ENCODE measurements around the gene STIL.

The STIL gene

GRCh38 chr1:47233186-47233585, 80.8 kb downstream of the STIL start:
- Mint-ChIP-seq H3K27ac (no peak overlapping the region), H3K9me3 (no peaks in the 10 kb centered on the region), H3K27me3 (peaks cover 78% of the 10 kb centered on the region), H3K4me3 (no peak overlapping the region), H3K36me3 (ENCODE audit: low read depth) (peaks cover 4% of the 10 kb centered on the region), H3K4me1 (ENCODE audit: low read depth) (peaks cover 25% of the 10 kb centered on the region)

GRCh38 chr1:47232187-47232874, 81.6 kb downstream of the STIL start, which contains the start of gene TAL1:
Gene TAL1 (minus strand): TSS chr1:47232225. CDS start chr1:47225888, 6,337 bp downstream.
- H3K4me1 Mint-ChIP-seq (ENCODE audit: low read depth) = peaks cover 25% of the 10 kb centered on the region
- peak within 1 kb of the TSS; percentile 56 for H3K27ac Mint-ChIP-seq
- no peaks in the 10 kb centered on the region for H3K9me3 Mint-ChIP-seq
- H3K4me3 Mint-ChIP-seq = peak within 1 kb of the TSS; percentile 83
- H3K27me3 Mint-ChIP-seq = peaks cover 81% of the 10 kb centered on the region
- peaks cover 4% of the 10 kb centered on the region for H3K36me3 Mint-ChIP-seq (ENCODE audit: low read depth)

- H3K9me3 Mint-ChIP-seq = no peaks in the 10 kb centered on the region
- peaks cover 88% of the 10 kb centered on the region for H3K27me3 Mint-ChIP-seq
- peaks cover 4% of the 10 kb centered on the region for H3K36me3 Mint-ChIP-seq (ENCODE audit: low read depth)
- H3K4me3 Mint-ChIP-seq = peak overlapping the region; percentile 83
- peak overlapping the region; percentile 56 for H3K27ac Mint-ChIP-seq
- H3K4me1 Mint-ChIP-seq (ENCODE audit: low read depth) = peaks cover 25% of the 10 kb centered on the region
Measured at GRCh38 chr1:47231301-47232186, 82.4 kb downstream of the STIL start.

- Mint-ChIP-seq H3K27ac (no peak overlapping the region), H3K4me1 (ENCODE audit: low read depth) (peaks cover 28% of the 10 kb centered on the region), H3K4me3 (peak overlapping the region; percentile 83)
Measured at GRCh38 chr1:47230692-47231300, 83.2 kb downstream of the STIL start.

GRCh38 chr1:47229886-47230691, 83.9 kb downstream of the STIL start:
- Mint-ChIP-seq H3K9me3 (no peaks in the 10 kb centered on the region), H3K27me3 (peaks cover 86% of the 10 kb centered on the region), H3K27ac (no peak overlapping the region), H3K4me3 (peak overlapping the region; percentile 61), H3K36me3 (ENCODE audit: low read depth) (peaks cover 4% of the 10 kb centered on the region), H3K4me1 (ENCODE audit: low read depth) (peaks cover 30% of the 10 kb centered on the region)

More at GRCh38 chr1:47230692-47231300, 83.2 kb downstream of the STIL start:
- Mint-ChIP-seq H3K27me3 (peaks cover 90% of the 10 kb centered on the region), H3K36me3 (ENCODE audit: low read depth) (peaks cover 4% of the 10 kb centered on the region), H3K9me3 (no peaks in the 10 kb centered on the region)

- Mint-ChIP-seq H3K27me3 (peaks cover 78% of the 10 kb centered on the region), H3K4me1 (ENCODE audit: low read depth) (peaks cover 30% of the 10 kb centered on the region), H3K9me3 (no peaks in the 10 kb centered on the region), H3K4me3 (peak overlapping the region; percentile 61), H3K36me3 (ENCODE audit: low read depth) (peaks cover 4% of the 10 kb centered on the region), H3K27ac (no peak overlapping the region)
Measured at GRCh38 chr1:47229031-47229885, 84.7 kb downstream of the STIL start.

GRCh38 chr1:47228644-47229030, 85.3 kb downstream of the STIL start:
- Mint-ChIP-seq H3K27me3 (peaks cover 72% of the 10 kb centered on the region), H3K27ac (no peak overlapping the region), H3K4me3 (no peak overlapping the region), H3K36me3 (ENCODE audit: low read depth) (peaks cover 4% of the 10 kb centered on the region), H3K9me3 (no peaks in the 10 kb centered on the region), H3K4me1 (ENCODE audit: low read depth) (peaks cover 30% of the 10 kb centered on the region)

GRCh38 chr1:47227341-47228232, 86.4 kb downstream of the STIL start:
- Mint-ChIP-seq H3K27me3 (peaks cover 61% of the 10 kb centered on the region), H3K27ac (peak overlapping the region; percentile 31), H3K4me1 (ENCODE audit: low read depth) (peaks cover 29% of the 10 kb centered on the region), H3K36me3 (ENCODE audit: low read depth) (peaks cover 4% of the 10 kb centered on the region), H3K4me3 (no peak overlapping the region), H3K9me3 (no peaks in the 10 kb centered on the region)

GRCh38 chr1:47226839-47227215, 87.1 kb downstream of the STIL start:
- H3K27ac Mint-ChIP-seq = no peak overlapping the region
- H3K27me3 Mint-ChIP-seq = peaks cover 59% of the 10 kb centered on the region
- H3K4me3 Mint-ChIP-seq = no peak overlapping the region
- H3K9me3 Mint-ChIP-seq = no peaks in the 10 kb centered on the region
- peaks cover 25% of the 10 kb centered on the region for H3K4me1 Mint-ChIP-seq (ENCODE audit: low read depth)
- peaks cover 4% of the 10 kb centered on the region for H3K36me3 Mint-ChIP-seq (ENCODE audit: low read depth)

- Mint-ChIP-seq H3K27me3 (peaks cover 56% of the 10 kb centered on the region), H3K4me1 (ENCODE audit: low read depth) (peaks cover 20% of the 10 kb centered on the region), H3K36me3 (ENCODE audit: low read depth) (no peaks in the 10 kb centered on the region), H3K27ac (no peak overlapping the region), H3K9me3 (no peaks in the 10 kb centered on the region), H3K4me3 (no peak overlapping the region)
Measured at GRCh38 chr1:47226121-47226838, 87.7 kb downstream of the STIL start.

- Mint-ChIP-seq H3K36me3 (ENCODE audit: low read depth) (no peaks in the 10 kb centered on the region), H3K4me1 (ENCODE audit: low read depth) (peaks cover 18% of the 10 kb centered on the region), H3K9me3 (no peaks in the 10 kb centered on the region), H3K27ac (no peak overlapping the region), H3K27me3 (peaks cover 56% of the 10 kb centered on the region), H3K4me3 (peak overlapping the region; percentile 24)
Measured at GRCh38 chr1:47225430-47226100, 88.4 kb downstream of the STIL start.
